CD4-positive, alpha-beta memory T cell (primary cell): Measurements from ENCODE around the gene EPG5. TPM values are rescaled to one million over a fixed set of nuclear protein-coding genes. Genes with fewer than 3 reads are reported as not detected.

Source experiments
- CTCF ChIA-PET: fragments of 350-600 bp; sonication (Branson Sonifier 250); formaldehyde crosslinking; loops from one replicate; lab custom pipeline; 2021; ENCODE audit warnings: inconsistent platforms; ENCODE audit not compliant: partially characterized antibody; lab: Charles Lee
- POLR2A ChIA-PET: fragments of 350-600 bp; sonication (Branson Sonifier 250); formaldehyde crosslinking; loops from one replicate; lab custom pipeline; 2021; ENCODE audit not compliant: partially characterized antibody; lab: Charles Lee
- DNase-seq, 5 donors: peaks; one replicate each; pipeline versions ENCODE4 v3.0.0 to v3.0.0-alpha.2; 2020 to 2022; ENCODE audit warnings: mixed read lengths in 1 of 5
- H3K27ac ChIP-seq: one replicate; pipeline ENCODE4 v1.7.0; 2013; ENCODE audit warnings: low read depth, low read length
- H3K27me3 ChIP-seq: 2 replicates; pipeline ENCODE4 v1.7.0; 2013; ENCODE audit warnings: mild to moderate bottlenecking, low read length, moderate library complexity; ENCODE audit not compliant: insufficient read depth
- H3K36me3 ChIP-seq: 2 replicates; pipeline ENCODE4 v1.7.0; 2013; ENCODE audit warnings: mild to moderate bottlenecking, low read length, moderate library complexity; ENCODE audit not compliant: insufficient read depth
- H3K4me1 ChIP-seq: 2 replicates; pipeline ENCODE4 v1.7.0; 2013; ENCODE audit warnings: mild to moderate bottlenecking, low read length, moderate library complexity; ENCODE audit not compliant: insufficient read depth
- H3K4me3 ChIP-seq, 2 donors: one replicate each; pipeline ENCODE4 v1.7.0; 2013; ENCODE audit warnings: low read length in 2 of 2, mild to moderate bottlenecking in 1 of 2
- H3K9me3 ChIP-seq, 2 donors: one replicate each; pipeline ENCODE4 v1.7.0; 2013; ENCODE audit warnings: low read length in 2 of 2, control low read depth in 1 of 2; ENCODE audit not compliant: control insufficient read depth in 1 of 2
- H3K27ac Mint-ChIP-seq, 7 donors: one replicate each; pipeline ENCODE4 v1.8.0; 2020 to 2021; ENCODE audit warnings: mixed read lengths in 7 of 7, mild to moderate bottlenecking in 6 of 7, inconsistent platforms in 3 of 7, moderate library complexity in 3 of 7
- H3K27me3 Mint-ChIP-seq, 2 donors: one replicate each; pipeline ENCODE4 v1.8.0; 2020 to 2021; ENCODE audit warnings: mixed read lengths in 2 of 2
- H3K36me3 Mint-ChIP-seq, 2 donors: one replicate each; pipeline ENCODE4 v1.8.0; 2020 to 2021; ENCODE audit warnings: mixed read lengths in 2 of 2, inconsistent platforms in 1 of 2, mild to moderate bottlenecking in 1 of 2
- H3K4me1 Mint-ChIP-seq, 4 donors: one replicate each; pipeline ENCODE4 v1.8.0; 2020 to 2021; ENCODE audit warnings: mixed read lengths in 4 of 4, mild to moderate bottlenecking in 1 of 4
- H3K4me3 Mint-ChIP-seq, 8 donors: one replicate each; pipeline ENCODE4 v1.8.0; 2020 to 2021; ENCODE audit warnings: mixed read lengths in 8 of 8, mild to moderate bottlenecking in 7 of 8, moderate library complexity in 6 of 8, inconsistent platforms in 3 of 8
- H3K9me3 Mint-ChIP-seq, 8 donors: one replicate each; pipeline ENCODE4 v1.8.0; 2020 to 2021; ENCODE audit warnings: mixed read lengths in 8 of 8, mild to moderate bottlenecking in 5 of 8, inconsistent platforms in 3 of 8, moderate library complexity in 1 of 8
- intact Hi-C: fragments of 100-400 bp; cut with micrococcal nuclease; formaldehyde crosslinking; loops from one replicate; pipeline ENCODE4 v1.15.1; 2023
- polyA plus RNA-seq, 2 donors: library from polyadenylated mRNA; unstranded; fragments of 300-500 nt; fragmentation: Illumina TruSeq; gene quantifications; one replicate each; pipeline ENCODE4 v1.2.3, GENCODE V29; 2021
- total RNA-seq, 2 experiments: library from RNA; stranded (reverse); gene quantifications; one replicate each; pipeline ENCODE4 v1.2.3, GENCODE V29; 2021

EPG5 gene
- total and polyA plus RNA-seq, 4 experiments from 2014 or later, result 4.1 to 69.0 (median 35.0) TPM

DNA sequence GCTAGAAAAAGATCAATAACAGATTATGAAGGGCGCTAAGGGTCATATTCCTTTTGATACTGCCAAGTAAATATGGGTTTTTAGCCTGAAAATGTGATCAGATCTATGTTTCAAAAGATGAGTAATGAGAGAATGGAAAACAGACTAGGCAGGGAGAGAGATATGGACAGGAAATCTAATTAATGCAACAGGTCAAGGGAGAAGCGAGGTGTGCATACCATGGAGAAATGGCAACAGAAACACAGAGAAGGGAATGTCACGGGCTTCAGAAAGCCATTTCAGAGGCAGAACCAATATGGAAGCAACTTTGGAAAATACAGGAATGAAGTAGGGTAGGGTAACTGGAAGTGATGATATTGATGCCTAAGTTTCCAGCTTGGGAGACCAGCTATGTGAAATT is 72.3 kb downstream of the EPG5 start:
- peaks cover 35% of the 10 kb centered on the region for H3K36me3 ChIP-seq
- no peaks in the 10 kb centered on the region for H3K27me3 ChIP-seq
- DNase-seq, result no peak
- peak overlapping the region in 5 of 7 donors; percentile 5 to 43 (median 12) for H3K27ac Mint-ChIP-seq
- CTCF ChIA-PET, result no interaction called here
- H3K9me3 Mint-ChIP-seq, result no peaks in the 10 kb centered on the region
- H3K4me3 ChIP-seq, result no peak overlapping the region
- peaks cover 43 to 59% of the 10 kb centered on the region in 2 donors for H3K36me3 Mint-ChIP-seq
- no peaks in the 10 kb centered on the region for H3K9me3 ChIP-seq
- intact Hi-C loops, result no loop called here
- no peak overlapping the region for H3K4me3 Mint-ChIP-seq
- H3K27ac ChIP-seq, result no peak overlapping the region
- no peaks in the 10 kb centered on the region for H3K4me1 ChIP-seq
- POLR2A ChIA-PET, result no interaction called here
- peaks cover 0 to 7% (median 4%) of the 10 kb centered on the region in 4 donors for H3K4me1 Mint-ChIP-seq
- H3K27me3 Mint-ChIP-seq, result no peaks in the 10 kb centered on the region

- H3K27ac ChIP-seq, result no peak overlapping the region
- no peaks in the 10 kb centered on the region for H3K4me1 ChIP-seq
- Mint-ChIP-seq H3K27me3 (no peaks in the 10 kb centered on the region), H3K9me3 (no peaks in the 10 kb centered on the region), H3K36me3 (peaks cover 25 to 54% of the 10 kb centered on the region in 2 donors), H3K4me3 (no peak overlapping the region), H3K27ac (peak overlapping the region in 1 of 7 donors; percentile 77), H3K4me1 (peaks cover 0 to 7% (median 3%) of the 10 kb centered on the region in 4 donors)
- H3K4me3 ChIP-seq, result no peak overlapping the region
- intact Hi-C loops, result no loop called here
- ChIA-PET CTCF (interaction anchor here (0.9 kb wide), 1 partner anchor 226 kb away, joined by 4 read pairs; no protein-coding TSS in a partner anchor), POLR2A (no interaction called here)
- H3K36me3 ChIP-seq, result peaks cover 38% of the 10 kb centered on the region
- H3K9me3 ChIP-seq, result no peaks in the 10 kb centered on the region
- H3K27me3 ChIP-seq, result no peaks in the 10 kb centered on the region
- DNase-seq, result no peak
Measured at GRCh38 chr18:45891806-45892205, 75.3 kb downstream of the EPG5 start.

- no peak overlapping the region for H3K4me3 ChIP-seq
- peaks cover 40% of the 10 kb centered on the region for H3K36me3 ChIP-seq
- peaks cover 21 to 52% of the 10 kb centered on the region in 2 donors for H3K36me3 Mint-ChIP-seq
- peaks cover 0 to 7% (median 5%) of the 10 kb centered on the region in 4 donors for H3K4me1 Mint-ChIP-seq
- DNase-seq, result no peak
- H3K27me3 Mint-ChIP-seq, result no peaks in the 10 kb centered on the region
- CTCF ChIA-PET, result interaction anchor here (1.1 to 3.4 kb wide), 3 partner anchors 10 to 198 kb away, joined by 3 to 18 read pairs (median 3); no protein-coding TSS in a partner anchor
- H3K27me3 ChIP-seq, result no peaks in the 10 kb centered on the region
- intact Hi-C loops, result no loop called here
- no peaks in the 10 kb centered on the region for H3K4me1 ChIP-seq
- H3K4me3 Mint-ChIP-seq, result no peak overlapping the region
- H3K27ac ChIP-seq, result no peak overlapping the region
- POLR2A ChIA-PET, result no interaction called here
- peak overlapping the region in 2 of 7 donors; percentile 31 to 61 for H3K27ac Mint-ChIP-seq
- H3K9me3 ChIP-seq, result no peaks in the 10 kb centered on the region
- no peaks in the 10 kb centered on the region for H3K9me3 Mint-ChIP-seq
Measured at GRCh38 chr18:45890606-45891005, 76.5 kb downstream of the EPG5 start.

DNA sequence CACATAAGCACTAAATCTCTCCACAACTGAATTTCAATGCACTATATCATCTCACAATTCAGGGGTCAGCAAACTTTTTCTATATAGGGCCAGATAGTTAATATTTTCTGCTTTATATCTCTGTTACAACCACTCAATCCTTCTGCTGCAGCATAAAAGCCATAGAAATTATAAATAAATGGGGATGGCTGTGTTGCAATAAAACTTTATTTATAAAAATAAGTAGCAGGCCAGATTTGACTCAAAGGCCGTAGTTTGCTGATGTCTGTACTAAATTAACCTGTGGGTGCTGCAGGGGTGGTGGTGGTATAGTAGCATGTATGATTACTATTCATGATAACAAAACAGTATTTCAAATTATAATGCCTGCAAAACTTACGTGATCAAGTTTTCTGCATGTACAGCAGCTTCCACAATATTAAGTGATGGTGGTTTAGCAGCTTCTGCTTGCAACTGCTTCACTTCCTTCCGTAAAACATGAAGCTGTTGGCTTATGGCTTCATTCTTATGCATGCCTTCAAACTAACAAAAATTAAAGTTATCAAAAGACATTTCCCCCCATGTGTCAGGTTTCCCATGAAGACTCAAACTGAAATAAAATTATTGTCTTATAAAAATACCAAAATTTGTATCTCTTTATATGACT is 77.6 kb downstream of the EPG5 start:
- intact Hi-C loops, result no loop called here
- CTCF ChIA-PET, result interaction anchor here (1.3 to 3.4 kb wide), 2 partner anchors 9 to 184 kb away, joined by 3 to 18 read pairs; no protein-coding TSS in a partner anchor

GRCh38 chr18:45887585-45887984 is 79.5 kb downstream of the EPG5 start:
- intact Hi-C loops, result no loop called here
- H3K27ac ChIP-seq, result no peak overlapping the region
- H3K27me3 Mint-ChIP-seq, result no peaks in the 10 kb centered on the region
- POLR2A ChIA-PET, result no interaction called here
- no peak overlapping the region for H3K27ac Mint-ChIP-seq
- H3K9me3 ChIP-seq, result no peaks in the 10 kb centered on the region
- DNase-seq, result no peak
- CTCF ChIA-PET, result interaction anchor here (3.4 to 12.5 kb wide), 2 partner anchors 7 to 226 kb away, joined by 18 to 342 read pairs; no protein-coding TSS in a partner anchor
- no peaks in the 10 kb centered on the region for H3K9me3 Mint-ChIP-seq
- no peaks in the 10 kb centered on the region for H3K27me3 ChIP-seq
- H3K36me3 ChIP-seq, result peaks cover 35% of the 10 kb centered on the region
- H3K36me3 Mint-ChIP-seq, result peaks cover 14 to 46% of the 10 kb centered on the region in 2 donors
- no peak overlapping the region for H3K4me3 ChIP-seq
- H3K4me1 ChIP-seq, result no peaks in the 10 kb centered on the region
- no peak overlapping the region for H3K4me3 Mint-ChIP-seq
- peaks cover 0 to 6% (median 3%) of the 10 kb centered on the region in 4 donors for H3K4me1 Mint-ChIP-seq

More for the DNA sequence above, 77.6 kb downstream of the EPG5 start:
- peaks cover 37% of the 10 kb centered on the region for H3K36me3 ChIP-seq
- peaks cover 0 to 6% (median 3%) of the 10 kb centered on the region in 4 donors for H3K4me1 Mint-ChIP-seq
- no peak overlapping the region for H3K4me3 ChIP-seq
- H3K27me3 Mint-ChIP-seq, result no peaks in the 10 kb centered on the region
- H3K27ac Mint-ChIP-seq, result peak overlapping the region in 3 of 7 donors; percentile 5 to 23 (median 15)
- no peak for DNase-seq
- no peak overlapping the region for H3K4me3 Mint-ChIP-seq
- peaks cover 11 to 44% of the 10 kb centered on the region in 2 donors for H3K36me3 Mint-ChIP-seq
- no peaks in the 10 kb centered on the region for H3K9me3 ChIP-seq
- no peaks in the 10 kb centered on the region for H3K4me1 ChIP-seq
- no peak overlapping the region for H3K27ac ChIP-seq
- no peaks in the 10 kb centered on the region for H3K27me3 ChIP-seq
- POLR2A ChIA-PET, result no interaction called here
- H3K9me3 Mint-ChIP-seq, result no peaks in the 10 kb centered on the region

DNA sequence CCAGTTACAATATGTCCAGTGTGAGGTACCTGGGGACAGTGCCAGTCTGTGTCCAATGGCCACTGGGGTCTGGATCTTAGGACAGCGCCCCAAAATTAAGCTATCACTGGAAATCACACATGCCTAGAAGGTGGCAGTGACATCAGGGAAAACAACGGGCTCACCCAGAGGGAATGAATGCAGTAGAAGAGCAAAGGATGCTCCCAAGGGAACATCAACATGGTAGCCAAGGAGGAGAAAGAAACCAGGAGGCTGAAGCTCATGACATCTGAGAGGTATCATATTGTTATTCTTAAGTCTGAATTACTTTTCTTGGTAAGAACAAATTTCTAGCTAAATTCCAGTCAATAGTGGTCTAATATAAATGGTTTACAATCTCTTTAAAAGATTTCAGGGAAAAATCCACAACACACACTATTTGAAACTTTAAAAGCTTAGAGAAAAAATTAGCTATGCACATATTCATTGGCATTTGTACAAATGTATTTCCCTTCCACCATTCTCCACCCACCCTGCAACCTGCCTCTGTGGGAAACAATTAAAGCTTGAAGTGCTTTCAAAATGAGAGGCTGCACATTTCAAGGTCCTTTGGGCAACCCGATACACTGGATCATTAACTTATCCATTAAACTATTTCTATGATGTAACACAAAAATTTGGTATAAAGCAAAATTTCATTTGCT is 86.1 kb downstream of the EPG5 start:
- Histone ChIP-seq H3K4me1 (peaks cover 9% of the 10 kb centered on the region), H3K4me3 (no peak overlapping the region), H3K9me3 (no peaks in the 10 kb centered on the region), H3K27me3 (no peaks in the 10 kb centered on the region), H3K27ac (no peak overlapping the region), H3K36me3 (peaks cover 36% of the 10 kb centered on the region)
- ChIA-PET POLR2A (interaction anchor here (0.7 to 3.9 kb wide), 2 partner anchors 215 to 223 kb away, joined by 3 to 39 read pairs; no protein-coding TSS in a partner anchor), CTCF (interaction anchor here (0.7 to 12.5 kb wide), 31 partner anchors 8 to 261 kb away, joined by 3 to 342 read pairs (median 8); partner anchors contain the start of genes PSTPIP2 and SLC14A1)
- intact Hi-C loops, result loop anchor here (1.0 to 5.0 kb wide), 4 partner anchors 190 to 260 kb away; partner anchors contain the start of gene PSTPIP2
- Mint-ChIP-seq H3K27ac (peak overlapping the region in 2 of 7 donors; percentile 57 to 75), H3K27me3 (no peaks in the 10 kb centered on the region), H3K4me3 (no peak overlapping the region), H3K9me3 (no peaks in the 10 kb centered on the region), H3K4me1 (peaks cover 6 to 12% (median 11%) of the 10 kb centered on the region in 4 donors), H3K36me3 (peaks cover 29 to 59% of the 10 kb centered on the region in 2 donors)
- DNase-seq, result no peak
